ENCODE data around the gene CASZ1.

CASZ1 gene

DNA sequence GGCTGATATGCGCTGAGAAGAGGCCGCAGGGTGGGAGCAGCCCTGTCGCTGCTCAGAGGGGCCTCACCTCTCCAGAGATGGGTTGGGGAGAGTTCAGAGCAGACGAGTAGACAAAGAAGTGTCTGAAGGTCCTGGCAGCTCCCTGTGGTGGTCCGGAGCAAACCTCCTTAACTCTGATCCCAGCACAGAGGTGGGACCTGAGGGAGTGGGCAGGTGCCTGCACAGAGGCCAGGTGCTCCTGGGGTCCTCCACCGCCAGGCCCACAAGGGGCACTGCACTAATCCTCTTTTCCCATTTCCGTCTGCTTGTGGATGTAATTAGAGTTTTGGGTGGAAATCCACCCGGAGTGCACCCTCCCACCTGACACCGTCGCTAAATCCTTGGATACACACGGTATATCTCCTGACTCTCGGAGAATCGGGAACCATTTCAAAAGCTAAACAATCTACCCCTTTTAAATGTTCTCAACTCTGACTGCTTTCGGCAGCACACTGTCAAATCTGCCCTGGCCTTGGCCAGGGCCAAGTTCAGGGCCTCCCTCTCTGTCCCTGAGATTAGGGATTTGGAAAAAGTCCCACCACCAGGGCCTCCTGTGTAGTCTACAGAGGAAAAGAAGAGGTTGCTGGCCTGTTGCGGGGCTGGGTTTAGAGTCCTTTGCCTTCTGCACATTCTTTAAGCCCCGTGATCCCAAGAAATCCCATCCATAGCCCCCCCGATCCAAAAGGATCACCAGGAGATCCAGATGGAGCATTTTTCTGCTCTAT is 22.4 kb downstream of the CASZ1 start:
- no peak for DNase-seq (ENCODE audit: low read depth)

DNA sequence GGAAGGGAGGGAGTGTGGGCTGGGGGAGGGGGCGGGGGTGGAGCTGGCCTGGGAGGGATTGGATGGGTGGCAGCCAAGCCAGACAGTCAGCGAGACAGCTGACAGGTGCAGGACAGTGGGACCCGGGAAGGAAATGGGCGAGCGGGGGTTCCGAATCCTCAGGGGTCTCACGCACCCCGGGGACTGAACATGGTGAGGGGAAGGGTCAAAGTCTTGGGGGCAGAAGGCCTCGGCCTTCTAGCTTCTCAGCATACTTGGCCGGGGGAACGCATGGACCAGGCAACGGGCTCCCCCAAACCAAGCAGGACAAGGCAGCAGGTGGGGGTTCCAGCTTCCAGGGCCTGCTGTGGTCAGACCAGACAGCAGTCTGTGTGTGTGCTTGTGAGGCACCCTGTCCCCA is 23.1 kb downstream of the CASZ1 start:
- no peak for DNase-seq (ENCODE audit: low read depth)

DNA sequence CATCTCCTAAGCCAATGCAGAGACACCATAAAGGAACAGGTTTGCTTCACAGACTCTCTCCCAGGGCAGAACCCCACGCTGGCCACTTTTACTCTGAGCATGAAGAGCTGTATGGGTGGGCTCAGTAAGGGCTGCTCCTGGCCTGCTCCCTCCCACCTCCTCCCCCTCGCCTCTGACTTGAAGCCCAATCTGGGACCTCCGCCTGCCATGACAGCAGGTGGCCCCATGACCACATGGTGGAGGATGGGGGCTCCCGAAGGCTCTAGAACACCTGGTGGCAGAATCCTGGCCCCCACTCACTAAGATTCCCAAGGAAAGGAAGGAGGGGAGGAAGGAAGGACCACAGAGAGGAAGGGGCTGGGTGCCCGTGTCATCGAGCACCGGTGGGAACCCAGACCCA is 23.7 kb downstream of the CASZ1 start:
- DNase-seq (ENCODE audit: low read depth) = no peak

DNA sequence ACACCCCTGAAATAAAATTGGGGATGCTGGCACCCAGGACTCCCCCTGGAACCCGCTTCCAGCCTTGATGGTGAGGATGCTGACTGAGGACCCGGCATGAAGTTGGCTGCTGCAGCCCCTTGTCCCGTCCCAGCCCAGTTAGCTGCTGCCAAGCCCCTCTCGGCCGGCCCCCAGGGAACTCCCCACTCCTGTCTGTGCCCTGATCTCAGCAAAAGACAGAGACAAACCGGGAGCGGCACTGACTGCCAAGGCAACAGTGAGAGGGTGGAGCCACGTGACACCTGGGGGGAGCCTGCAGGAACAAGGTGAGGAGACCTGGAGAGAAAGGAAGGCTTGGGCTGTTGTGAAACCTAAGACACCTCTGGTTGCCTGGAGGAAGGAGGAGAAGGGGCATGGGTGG is 24.7 kb downstream of the CASZ1 start:
- no peak for DNase-seq (ENCODE audit: low read depth)

DNA sequence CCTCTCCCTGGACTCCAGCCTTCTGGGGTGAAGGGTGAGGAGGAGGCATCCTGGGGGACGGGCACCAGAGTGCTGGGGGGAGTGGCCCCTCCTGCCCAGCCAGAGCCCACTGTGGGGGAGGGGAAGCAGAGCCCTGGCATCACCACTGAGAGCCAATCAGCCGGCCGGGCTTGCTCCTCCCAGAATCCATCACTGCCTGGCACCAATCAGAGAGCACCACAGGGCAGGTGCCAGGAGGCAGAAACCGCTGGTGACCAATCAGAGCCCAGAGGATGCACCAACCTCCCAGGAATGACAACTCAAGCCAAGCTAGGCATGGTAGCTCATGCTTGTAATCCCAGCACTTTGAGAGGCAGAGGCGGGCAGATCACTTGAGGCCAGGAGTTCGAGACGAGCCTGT is 27.9 kb downstream of the CASZ1 start:
- no peak for DNase-seq (ENCODE audit: low read depth)

DNA sequence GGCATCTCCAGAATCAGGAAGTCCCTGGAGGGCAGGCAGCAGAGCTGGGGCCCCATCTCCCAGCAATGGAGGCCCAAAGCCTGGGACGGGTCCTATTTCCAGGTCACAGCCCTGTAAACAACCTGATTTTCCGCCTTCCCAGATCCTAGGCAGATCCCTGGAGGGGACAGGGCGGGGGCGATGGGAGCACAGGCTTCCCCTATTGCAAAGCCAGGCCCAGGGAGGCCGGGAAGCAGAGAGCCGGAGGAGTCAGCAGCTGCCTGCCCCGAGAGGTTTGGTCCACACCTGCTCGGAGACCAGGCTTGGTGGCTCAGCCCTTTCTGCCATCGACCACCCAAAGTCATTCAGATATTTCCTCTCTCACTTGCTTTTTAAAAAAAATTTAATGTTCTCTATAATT is 29.2 kb downstream of the CASZ1 start:
- no peak for DNase-seq (ENCODE audit: low read depth)

DNA sequence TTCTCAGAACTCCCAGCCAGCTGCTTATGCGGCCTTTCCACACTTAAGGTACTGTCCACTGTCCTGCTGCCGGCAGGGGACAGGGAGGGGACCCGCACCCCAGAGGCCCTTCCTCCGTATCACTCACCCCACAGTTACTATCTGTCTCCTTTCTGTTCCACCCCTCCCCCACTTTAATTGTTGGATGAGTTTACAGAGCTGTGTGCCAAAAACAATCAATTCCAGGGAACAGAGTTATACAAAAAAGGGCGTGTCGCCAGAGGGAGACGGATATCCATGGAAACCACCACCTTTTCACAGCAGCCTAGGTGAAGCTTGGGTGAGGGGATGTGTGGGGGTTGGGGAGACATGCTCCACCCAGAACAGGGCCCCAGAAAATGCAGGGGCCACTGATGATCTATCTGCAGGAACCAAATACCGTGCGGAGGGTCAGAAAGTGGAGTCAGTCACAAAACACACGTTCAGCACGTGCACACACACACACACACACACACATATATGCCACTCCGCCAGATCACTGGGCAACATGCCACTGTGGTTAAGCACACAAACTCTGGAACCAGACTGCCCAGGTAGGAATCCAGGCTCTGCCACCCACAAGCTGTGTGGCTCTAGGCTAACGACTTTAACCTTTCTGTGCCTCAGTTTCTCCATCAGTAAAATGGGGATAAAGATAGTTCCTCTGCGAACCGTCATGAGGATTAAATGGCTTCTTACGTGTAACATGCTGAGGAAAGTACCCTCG is 30.5 kb downstream of the CASZ1 start:
- DNase-seq (ENCODE audit: low read depth) = no peak

DNA sequence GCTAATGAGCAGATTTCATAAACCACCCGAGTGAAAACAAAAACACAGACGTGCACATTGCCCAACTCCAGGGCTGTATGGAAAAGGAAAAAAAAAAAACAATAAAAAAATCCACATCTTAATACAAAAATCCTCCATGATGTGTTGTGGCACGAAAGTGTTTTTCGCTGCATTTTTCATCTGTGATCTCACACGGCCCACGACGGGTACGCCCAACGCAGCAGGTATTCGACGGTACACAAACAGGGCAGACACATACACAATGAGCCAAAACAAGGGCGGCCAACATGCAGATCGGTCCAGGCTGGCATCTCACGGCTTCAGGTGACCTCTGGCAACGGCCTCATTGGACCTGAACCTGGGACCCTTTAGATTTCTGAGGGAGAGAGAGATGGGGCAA is 31.1 kb downstream of the CASZ1 start:
- DNase-seq (ENCODE audit: low read depth) = no peak

DNA sequence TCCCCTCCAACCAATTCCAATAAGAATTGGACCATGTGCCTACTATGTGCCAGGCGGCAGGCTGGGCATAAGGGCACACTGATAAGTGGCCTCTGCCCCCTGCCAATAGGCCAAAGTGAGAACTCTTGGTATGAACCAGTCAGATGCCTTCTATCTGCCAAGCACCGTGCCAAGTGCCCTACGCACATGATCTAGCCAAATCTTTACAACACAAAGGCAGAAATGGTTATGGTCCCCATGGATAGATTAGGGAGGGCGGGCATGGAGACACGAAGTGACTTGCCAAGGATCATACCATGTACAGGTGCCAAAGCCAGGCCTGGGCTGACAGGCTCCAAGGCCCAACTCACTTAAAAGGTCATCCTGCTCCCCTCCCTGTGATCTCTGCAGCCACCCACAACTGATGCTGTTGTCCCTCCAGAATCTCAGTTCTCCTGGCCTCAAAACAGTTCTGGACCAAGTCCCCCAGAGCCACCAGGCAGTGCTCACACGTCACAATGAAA is 32.1 kb downstream of the CASZ1 start:
- DNase-seq (ENCODE audit: low read depth) = no peak

DNA sequence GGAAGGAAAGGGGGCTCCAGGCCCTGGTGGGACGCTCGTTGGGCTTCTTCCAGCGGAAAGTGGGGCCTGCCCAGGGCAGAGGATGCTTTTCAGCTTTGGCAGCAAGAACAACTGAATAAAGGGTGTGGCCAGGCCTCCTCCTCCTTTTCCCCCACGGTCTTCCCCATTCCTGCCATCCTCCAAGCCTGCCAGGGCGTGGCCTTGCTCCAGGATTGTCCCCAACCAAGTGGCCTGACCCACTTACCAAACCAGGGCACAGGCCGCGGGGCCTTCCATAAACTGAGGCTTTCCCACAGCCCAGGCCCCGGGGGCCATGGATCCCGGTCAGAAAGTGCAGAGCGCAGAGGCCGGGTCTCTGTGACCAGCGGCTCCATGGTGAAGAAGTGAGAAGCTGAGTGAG is 33.6 kb downstream of the CASZ1 start:
- no peak for DNase-seq (ENCODE audit: low read depth)

DNA sequence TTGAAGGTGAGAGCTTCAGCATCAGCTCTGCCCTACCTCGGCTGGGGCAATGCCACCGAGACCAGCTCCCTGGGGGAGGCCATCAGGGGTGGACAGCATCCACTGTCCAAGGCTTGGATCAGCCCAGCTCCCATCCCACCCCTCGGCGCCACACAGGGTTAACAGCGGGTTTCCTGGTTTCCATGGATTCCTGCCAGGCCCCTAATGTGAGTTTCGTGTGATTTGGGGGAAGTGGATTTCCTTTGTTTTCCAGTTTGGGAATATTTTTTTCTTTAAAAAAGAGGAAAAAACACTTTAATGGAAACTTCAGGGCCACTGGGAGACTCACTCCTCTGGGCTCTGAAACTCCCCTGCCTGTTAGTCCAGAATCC is 34.3 kb downstream of the CASZ1 start:
- DNase-seq (ENCODE audit: low read depth) = no peak

DNA sequence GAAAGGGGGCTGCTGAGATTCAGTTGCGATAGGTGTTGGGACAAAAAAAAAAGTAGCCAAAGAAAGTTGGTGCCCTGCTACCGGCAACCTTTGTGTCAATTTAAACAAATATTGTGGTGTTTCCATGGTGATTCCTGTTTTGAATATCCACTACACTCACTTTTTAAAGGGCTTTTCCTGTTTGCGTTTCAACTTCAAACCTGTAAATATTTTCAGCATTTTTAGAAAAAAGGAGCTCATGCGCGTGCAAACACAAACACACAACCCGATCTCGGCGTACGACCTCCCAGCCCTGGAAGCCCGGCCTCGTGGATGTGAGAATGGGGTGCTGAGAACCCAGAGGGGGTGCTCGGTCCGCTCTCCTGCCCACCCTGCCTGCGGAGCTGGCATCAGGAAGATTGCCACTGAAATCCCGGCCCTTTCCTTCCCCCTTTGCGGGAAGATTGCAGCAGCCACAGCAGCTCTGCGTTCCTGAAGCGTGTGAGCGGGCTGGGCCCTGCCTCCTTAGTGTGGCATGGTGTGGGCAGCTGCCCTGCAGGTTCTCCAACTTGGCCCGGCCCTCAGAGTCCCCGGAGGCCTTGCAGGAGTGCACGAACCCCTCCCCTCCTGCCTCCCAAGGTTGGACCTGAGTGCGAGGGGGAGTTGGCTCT is 34.8 kb downstream of the CASZ1 start:
- no peak for DNase-seq (ENCODE audit: low read depth)

DNA sequence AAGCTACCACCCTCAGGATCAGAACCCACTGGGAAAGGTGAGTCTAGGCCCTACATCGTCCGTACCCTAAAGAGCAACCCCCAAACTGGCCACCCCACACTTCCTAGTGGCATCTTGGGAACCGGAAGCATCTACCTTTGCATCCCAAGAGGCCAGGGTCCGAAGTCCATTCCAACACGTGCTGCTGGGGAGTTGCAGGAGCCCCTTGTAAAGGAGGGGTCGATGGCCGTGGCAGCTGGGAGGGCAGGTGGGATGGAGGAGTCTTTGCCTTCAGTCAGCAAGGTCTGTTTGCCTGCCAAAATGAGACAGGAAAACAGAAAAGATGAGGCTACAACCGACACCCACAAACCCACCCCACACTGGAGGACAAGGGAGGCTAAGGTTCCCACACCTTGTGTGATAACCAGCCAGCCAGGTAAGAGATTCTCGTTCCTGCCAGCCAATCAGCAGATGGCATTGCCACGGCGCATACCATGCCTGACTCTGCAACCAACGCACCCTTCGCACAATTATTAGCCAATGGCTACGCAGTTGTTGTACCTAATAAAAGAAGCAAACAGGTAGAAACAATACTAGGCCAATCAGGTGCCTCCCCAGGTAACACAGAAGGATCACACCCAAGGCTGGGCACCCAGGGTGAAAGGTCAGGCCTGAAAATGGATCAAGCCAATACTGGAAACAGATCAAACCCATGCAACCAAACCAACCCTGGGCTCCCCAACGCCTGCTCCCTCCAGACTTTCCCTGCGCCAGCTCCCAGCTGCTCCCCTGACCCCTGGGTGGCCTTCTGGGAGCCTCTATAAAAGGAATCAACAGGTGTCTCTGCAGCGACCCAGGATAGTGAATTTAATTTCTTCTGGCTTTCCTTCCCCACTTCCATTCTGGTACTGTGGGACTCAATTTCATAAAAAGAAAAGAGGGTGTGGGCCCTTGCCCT is 35.6 kb downstream of the CASZ1 start:
- DNase-seq (ENCODE audit: low read depth) = no peak

DNA sequence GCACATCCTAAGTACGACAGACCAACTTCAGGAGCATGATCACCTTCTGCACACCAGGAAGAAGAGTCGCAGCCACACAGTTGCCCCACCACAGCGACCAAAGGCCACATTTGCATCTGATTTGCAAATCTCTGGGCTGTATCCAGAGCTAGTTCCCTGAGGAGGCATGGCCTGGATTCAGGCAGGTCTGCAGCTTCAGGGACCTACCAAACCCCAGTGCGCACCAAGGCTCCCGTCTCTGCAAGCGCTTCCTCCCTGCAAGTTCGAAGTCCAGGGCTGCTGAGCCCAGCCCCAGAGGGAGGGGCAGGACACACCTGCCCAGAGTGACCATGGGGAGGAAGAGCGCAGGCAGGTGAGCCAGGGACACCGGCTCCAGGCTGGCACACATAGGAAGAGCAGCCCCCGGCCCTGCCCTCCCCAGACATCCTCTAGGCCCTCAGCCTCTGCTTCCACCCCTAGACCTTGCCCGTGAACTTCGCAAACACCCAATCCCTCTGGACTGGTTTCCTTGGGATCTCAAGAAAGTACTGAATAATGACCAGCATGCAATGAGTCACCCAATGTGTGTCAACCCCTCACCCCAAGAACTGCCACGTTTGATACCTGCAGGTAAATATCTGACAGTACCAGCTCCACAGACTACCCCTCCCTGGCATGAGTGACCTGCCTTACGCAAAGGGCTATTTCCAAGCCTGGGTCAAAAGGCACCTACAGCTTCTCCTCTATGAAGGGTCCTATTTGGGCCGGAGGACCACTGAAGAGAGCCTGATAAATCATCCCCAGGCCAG is 36.8 kb downstream of the CASZ1 start:
- no peak for DNase-seq (ENCODE audit: low read depth)

DNA sequence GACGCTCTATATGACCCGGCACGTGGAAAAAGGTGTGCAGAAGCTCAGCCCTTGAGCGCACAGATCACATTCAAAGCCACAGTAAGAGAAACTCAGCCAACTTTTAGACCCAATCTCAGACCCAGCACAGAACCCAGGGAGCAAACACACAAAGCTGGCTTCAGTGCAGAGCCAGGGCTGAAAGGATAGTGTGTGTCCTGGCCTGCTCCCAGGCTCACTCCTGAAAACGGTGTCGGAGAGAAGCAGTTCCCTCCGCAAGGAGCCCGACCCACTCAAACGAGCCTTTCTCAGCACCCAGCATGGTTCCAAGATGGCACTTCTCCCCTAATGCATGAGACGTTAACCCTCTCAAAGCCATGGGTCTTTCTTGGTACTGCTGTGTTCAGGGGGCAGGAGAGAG is 39.6 kb downstream of the CASZ1 start:
- DNase-seq (ENCODE audit: low read depth) = no peak

DNA sequence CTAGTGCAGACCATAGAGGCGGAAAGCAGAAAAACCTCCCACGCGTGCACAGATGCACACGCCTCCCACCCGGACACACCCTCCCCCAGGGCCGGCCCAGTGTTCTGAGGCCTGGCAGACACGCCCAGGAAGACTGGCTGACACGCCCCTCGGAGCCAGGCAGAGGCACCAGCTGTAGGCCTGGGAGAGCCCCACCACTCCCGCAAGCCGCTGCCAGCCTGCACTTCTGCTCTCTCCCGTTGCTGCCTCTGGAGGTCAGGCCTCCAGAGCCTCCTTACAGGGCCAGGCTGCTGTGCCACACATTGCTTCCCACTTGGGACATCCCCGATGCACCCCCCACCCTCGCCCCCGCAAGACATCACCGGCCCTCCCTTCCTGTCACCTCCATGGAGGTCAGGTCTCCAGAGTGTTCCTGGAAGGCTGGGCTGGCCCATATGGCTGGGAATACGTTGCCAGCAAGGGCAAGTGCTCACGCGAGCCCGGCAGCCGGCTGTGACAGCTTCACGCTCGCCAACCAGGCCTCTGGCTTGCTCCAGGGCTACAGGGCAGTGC is 40.4 kb downstream of the CASZ1 start:
- peak; percentile 42 for DNase-seq (ENCODE audit: low read depth)

DNA sequence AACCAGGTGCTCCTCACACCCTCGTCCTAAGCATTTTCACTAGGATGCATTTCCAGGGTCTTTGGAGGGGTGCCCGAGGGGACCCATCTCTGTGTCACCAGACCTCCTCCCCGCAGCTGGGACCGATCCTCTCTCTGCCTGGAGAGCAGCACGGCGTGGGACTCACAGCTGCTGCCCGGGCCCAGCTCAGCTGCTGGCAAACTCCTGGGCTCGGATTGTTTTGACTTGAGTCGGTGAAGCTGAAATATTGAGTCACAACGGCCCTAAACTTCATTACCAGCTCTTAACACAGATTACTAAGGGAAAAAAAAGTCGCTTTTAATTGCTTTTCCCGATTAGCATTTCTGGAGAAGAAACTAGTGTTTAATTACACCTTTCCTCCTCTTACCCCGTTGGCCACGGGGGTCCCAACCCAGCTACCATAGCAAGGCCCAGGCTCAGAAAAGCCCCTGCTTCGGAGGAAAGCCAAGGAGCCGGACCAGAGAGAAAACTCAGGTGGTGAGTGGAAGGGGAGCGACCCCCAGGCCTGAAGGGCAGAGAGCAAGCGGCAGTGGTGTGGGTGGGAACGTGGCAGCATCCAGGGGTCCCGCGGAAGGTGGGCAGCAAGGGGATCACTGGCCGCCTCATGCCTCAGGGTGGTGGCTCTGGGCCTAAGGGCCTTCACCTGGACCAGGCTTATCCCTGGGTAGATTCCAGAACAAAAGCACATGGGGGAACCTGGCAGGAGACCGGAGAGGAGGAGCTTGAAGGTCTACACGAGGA is 41.7 kb downstream of the CASZ1 start:
- DNase-seq (ENCODE audit: low read depth) = no peak

DNA sequence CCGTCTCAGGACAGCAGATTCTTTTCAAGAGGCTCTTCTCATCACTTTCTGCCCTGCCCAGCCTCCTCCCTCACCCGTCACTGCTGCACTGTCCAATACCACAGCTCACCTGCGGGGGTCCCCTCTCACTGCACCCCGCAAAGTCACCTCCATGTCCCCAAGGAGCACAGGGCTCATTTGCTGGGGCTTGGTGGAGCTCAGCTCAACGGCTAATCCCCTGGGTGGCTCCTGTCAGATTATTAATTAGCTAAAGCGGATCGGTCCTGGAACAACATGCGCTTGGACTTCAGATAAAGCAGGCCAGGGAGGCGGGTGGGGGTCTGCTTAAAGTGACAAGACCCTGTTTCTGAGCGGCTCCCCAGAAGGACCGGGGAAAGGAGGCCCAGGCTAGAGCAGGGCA is 43.1 kb downstream of the CASZ1 start:
- DNase-seq (ENCODE audit: low read depth) = no peak

DNA sequence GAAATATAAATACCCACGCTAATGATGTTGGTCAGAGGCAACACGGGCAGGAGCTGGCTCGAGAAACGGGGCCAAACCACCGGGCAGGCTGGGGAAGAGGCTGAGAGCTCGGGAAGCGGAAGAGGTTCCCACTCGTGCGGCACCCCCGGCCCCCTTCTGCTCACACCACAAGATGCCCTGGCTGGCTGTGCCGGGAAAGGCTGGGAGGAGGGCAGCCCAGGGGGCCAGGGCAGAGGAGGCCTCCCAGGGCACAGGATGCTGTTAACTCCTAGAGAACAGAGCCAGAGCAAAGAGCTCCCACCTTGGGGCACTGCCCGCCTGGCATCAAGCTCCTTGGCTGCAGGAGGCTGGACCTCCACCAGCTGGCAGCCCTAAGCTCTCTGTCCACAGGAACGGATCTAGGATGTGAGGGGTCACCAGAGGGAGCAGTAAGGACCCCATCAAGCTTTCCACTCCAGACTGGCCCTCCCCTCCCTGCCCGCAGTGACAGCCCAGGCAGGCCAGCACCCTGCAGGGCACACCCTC is 44.8 kb downstream of the CASZ1 start:
- DNase-seq (ENCODE audit: low read depth) = no peak

DNA sequence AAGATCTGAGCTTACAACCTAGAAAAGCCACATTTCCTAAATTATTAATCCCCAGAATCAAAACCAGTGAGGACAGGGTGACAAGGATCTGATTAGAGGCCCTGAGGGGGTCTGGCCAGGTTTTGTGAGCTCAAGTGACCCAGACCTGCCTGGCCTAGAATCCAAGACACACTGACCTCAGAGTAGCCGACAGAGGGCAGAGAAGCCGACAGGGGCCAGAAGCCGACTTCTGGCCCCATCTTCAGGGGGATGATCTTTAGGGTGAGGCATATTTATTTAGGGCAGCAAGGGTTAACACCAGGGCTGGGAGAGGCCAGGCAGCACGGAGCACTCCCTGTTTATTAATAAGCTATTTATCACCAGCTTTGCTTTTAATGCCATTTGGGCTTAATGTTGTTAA is 45.3 kb downstream of the CASZ1 start:
- no peak for DNase-seq (ENCODE audit: low read depth)

Measured in T follicular helper cell (primary cell).